ENCODE data around the gene ERLEC1.
"Not testable (repeated sequence)": the region's sequence is repeated elsewhere in the genome, so short reads cannot be mapped to it uniquely, and the experiment has no call there.

ERLEC1 gene

GRCh38 chr2:53786705-53787613 lies at the start of gene ERLEC1, which contains the start of gene ASB3:
ERLEC1 (plus strand) TSS chr2:53787044; CDS start chr2:53787211, 167 bp downstream.
ASB3 (minus strand) TSS chr2:53786953; CDS start chr2:53765572, 21,381 bp downstream.
- DNase-seq: peak; percentile 87

GRCh38 chr2:53737091-53737490 lies 49.8 kb upstream of the ERLEC1 start:
- DNase-seq: no peak

- no peak for DNase-seq
Measured at GRCh38 chr2:53739032-53739431, 47.8 kb upstream of the ERLEC1 start.

GRCh38 chr2:53740170-53740569 lies 46.7 kb upstream of the ERLEC1 start:
- no peak for DNase-seq

- DNase-seq: no peak
Measured at GRCh38 chr2:53744395-53745065, 42.3 kb upstream of the ERLEC1 start.

GRCh38 chr2:53750041-53750768 lies 36.6 kb upstream of the ERLEC1 start:
- no peak for DNase-seq

- no peak for DNase-seq
Measured at GRCh38 chr2:53751728-53752127, 35.1 kb upstream of the ERLEC1 start.

GRCh38 chr2:53752385-53752784 lies 34.5 kb upstream of the ERLEC1 start:
- no peak for DNase-seq

- no peak for DNase-seq
Measured at GRCh38 chr2:53753041-53753440, 33.8 kb upstream of the ERLEC1 start.

- no peak for DNase-seq
Measured at GRCh38 chr2:53755121-53755520, 31.7 kb upstream of the ERLEC1 start.

GRCh38 chr2:53756644-53757043 lies 30.2 kb upstream of the ERLEC1 start:
- DNase-seq: no peak

- DNase-seq: not testable (repeated sequence)
Measured at GRCh38 chr2:53757206-53757605, 29.6 kb upstream of the ERLEC1 start.

- DNase-seq: no peak
Measured at GRCh38 chr2:53765767-53766166, 21.1 kb upstream of the ERLEC1 start.

GRCh38 chr2:53767405-53768241 lies 19.2 kb upstream of the ERLEC1 start, which contains the start of gene CHAC2:
CHAC2 (plus strand) TSS chr2:53767804; CDS start chr2:53767887, 83 bp downstream.
- peak; percentile 85 for DNase-seq

GRCh38 chr2:53768242-53768542 lies 18.7 kb upstream of the ERLEC1 start:
- DNase-seq: no peak

- no peak for DNase-seq
Measured at GRCh38 chr2:53769318-53769945, 17.4 kb upstream of the ERLEC1 start.

- DNase-seq: no peak
Measured at GRCh38 chr2:53770264-53770663, 16.6 kb upstream of the ERLEC1 start.

- DNase-seq: no peak
Measured at GRCh38 chr2:53777134-53777533, 9.7 kb upstream of the ERLEC1 start.

GRCh38 chr2:53778536-53779162 lies 8.2 kb upstream of the ERLEC1 start:
- no peak for DNase-seq

- no peak for DNase-seq
Measured at GRCh38 chr2:53780056-53780455, 6.8 kb upstream of the ERLEC1 start.

GRCh38 chr2:53782676-53783075 lies 4.2 kb upstream of the ERLEC1 start:
- no peak for DNase-seq

All from activated CD4-positive, CD25-positive, alpha-beta regulatory T cell treated with anti-CD3 and anti-CD28 coated beads, Interleukin-2, amount 50 U/mL, for 72 hours (primary cell).